IPS DF 6.9 (cell line): ENCODE measurements around the gene GFAP.

Experiments used
- DNase-seq: peaks from one replicate; pipeline ENCODE4 v3.0.0-alpha.2; 2013; ENCODE audit warnings: low read depth, low spot score
- H3K27ac ChIP-seq: one replicate; pipeline ENCODE4 v1.5.1; 2013; ENCODE audit warnings: low read length, control low read depth
- H3K27me3 ChIP-seq: 2 replicates; pipeline ENCODE4 v1.6.1; 2013; ENCODE audit warnings: mild to moderate bottlenecking, low read length; ENCODE audit not compliant: control insufficient read depth, insufficient read depth
- H3K36me3 ChIP-seq: 2 replicates; pipeline ENCODE4 v1.6.1; 2013; ENCODE audit warnings: low read length; ENCODE audit not compliant: control insufficient read depth, insufficient read depth
- H3K4me1 ChIP-seq: 2 replicates; pipeline ENCODE4 v1.6.1; 2013; ENCODE audit warnings: low read length; ENCODE audit not compliant: control insufficient read depth, insufficient read depth
- H3K4me3 ChIP-seq: 2 replicates; pipeline ENCODE4 v1.5.1; 2013; ENCODE audit warnings: mild to moderate bottlenecking, low read length
- H3K9me3 ChIP-seq: 2 replicates; pipeline ENCODE4 v1.6.1; 2013; ENCODE audit warnings: low read length, inconsistent platforms; ENCODE audit not compliant: control insufficient read depth, insufficient read depth
- WGBS: extraction: QIAGEN DNeasy Blood & Tissue Kit; methylation state at CpG from one replicate; pipeline ENCODE4 v1.1.7; 2013; ENCODE audit warnings: mixed read lengths, missing lambda C conversion rate; ENCODE audit not compliant: insufficient read length, insufficient coverage; 5-methylcytosine and 5-hydroxymethylcytosine counted together

Gene GFAP

DNA sequence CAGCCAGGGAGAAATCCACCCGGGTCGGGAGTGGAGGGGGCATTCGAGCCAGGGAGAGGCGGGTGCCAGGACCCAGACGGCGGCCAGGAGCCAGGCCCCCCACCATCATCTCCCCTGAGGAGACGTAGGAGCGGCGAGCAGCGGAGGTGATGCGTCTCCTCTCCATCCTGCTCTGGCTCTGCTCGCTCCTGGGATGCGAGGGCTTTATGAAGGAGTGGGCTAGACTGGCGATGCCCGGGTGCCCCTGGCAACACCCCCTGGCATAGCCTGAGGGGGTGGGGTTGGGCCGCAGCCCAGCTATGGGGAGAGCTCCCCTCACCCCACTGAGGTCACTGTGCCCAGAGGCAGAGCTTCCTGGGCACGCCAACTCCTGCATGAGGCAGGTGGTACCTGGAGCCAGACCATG lies at the start of gene GFAP:
Gene GFAP (minus strand): TSS at position 180 of the 406 bp plus-strand sequence. CDS start 14 bp downstream, at position 166.
- Histone ChIP-seq H3K4me1 (0 out of 2 replicates have a peak, but pooled peaks cover 2% of the 10 kb centered on the region), H3K27ac (no peak within 1 kb of the TSS), H3K4me3 (no peak within 1 kb of the TSS), H3K27me3 (0 out of 2 replicates have a peak, but pooled peaks cover 3% of the 10 kb centered on the region), H3K9me3 (no peaks in the 10 kb centered on the region), H3K36me3 (no peaks in the 10 kb centered on the region)
- no CpG with 5 or more reads among the region's 17 CpGs for WGBS
- no peak for DNase-seq

DNA sequence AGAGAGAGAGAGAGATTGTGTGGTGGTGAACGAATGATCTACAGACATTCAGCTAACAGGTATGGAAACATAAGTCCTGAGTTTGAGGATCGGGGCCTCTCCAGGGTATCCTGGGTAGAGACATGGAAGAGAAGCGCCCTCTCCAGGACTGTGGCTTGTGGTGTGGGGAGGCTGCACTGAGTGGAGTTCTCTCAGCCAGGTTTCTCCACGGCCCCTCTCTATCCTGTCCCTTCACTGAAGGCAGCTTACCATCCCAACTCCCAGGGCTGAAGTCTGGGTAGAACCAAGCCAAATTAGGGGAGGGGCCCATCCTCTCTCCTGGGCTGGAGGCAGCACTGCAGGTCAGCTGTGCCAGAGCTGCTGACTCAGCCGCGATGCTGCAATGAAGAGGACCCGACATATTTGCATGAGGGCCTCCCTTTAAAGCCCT lies 46.6 kb upstream of the GFAP start:
- no peaks in the 10 kb centered on the region for H3K9me3 ChIP-seq
- no peak overlapping the region for H3K27ac ChIP-seq
- no CpG with 5 or more reads among the region's 7 CpGs for WGBS
- no peak overlapping the region for H3K4me3 ChIP-seq
- peaks cover 15% of the 10 kb centered on the region for H3K27me3 ChIP-seq
- DNase-seq, result no peak
- no peaks in the 10 kb centered on the region for H3K36me3 ChIP-seq
- H3K4me1 ChIP-seq, result peaks cover 3% of the 10 kb centered on the region; the same call in 1 of the 2 replicates

DNA sequence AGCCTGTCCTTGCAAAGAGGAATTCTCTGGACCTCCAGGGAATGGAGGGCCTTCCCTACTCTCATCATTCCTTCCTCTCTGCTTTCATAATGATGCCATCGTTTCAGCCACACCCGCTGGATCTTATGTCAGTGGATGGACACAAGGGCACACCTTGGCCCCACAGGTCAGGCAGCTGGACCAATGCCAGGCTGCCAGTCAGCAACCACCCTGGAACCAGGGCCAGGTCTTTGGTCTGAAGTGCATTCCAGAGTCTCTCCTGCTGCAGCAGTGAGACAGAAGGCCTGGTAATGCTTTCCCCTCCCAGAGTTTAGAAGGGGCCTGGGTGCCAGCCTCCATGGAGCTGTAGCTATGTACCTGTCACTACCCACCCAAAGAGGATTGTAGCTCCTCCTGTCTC lies 45.4 kb upstream of the GFAP start:
- Histone ChIP-seq H3K36me3 (no peaks in the 10 kb centered on the region), H3K27me3 (peaks cover 3% of the 10 kb centered on the region), H3K4me3 (no peak overlapping the region), H3K4me1 (peaks cover 3% of the 10 kb centered on the region; the same call in 1 of the 2 replicates), H3K27ac (no peak overlapping the region), H3K9me3 (no peaks in the 10 kb centered on the region)
- DNase-seq, result no peak
- no CpG with 5 or more reads among the region's 2 CpGs for WGBS

DNA sequence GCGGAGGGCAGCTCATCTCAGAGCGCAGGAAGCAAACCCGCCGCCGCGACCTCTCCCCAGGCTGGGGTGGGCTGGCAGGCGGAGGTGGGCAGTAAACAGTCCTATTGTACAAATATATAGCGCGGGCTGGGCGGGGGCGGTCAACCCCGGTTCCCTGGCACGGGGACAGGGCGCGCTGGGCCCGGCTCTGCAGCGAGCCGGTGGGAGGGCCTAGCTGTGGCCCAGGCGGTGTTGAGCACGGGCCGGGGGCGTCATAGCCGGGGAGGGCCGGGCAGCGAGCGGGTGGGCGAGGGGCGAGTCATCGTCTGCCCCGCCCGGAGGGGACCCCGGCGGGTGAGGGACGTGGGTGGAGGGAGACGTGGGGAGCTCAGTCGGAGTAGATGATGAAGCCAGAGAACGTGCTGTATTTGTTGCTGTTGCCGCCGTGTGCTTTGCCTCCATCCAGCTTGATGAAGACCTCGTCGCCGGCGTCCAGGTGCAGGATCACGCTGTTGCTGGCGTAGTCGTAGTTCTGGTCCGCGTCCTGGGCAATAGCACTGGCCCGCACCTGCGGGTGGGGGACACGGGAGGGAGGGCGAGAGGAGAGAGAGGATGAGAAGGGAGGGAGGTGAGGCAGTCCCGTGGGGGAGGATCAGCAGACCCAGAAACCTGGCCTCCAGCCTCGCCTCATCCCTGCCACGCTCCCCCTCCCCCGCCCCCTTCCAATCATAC lies 44.7 kb upstream of the GFAP start:
- Histone ChIP-seq H3K27me3 (no peaks in the 10 kb centered on the region), H3K27ac (no peak overlapping the region), H3K36me3 (no peaks in the 10 kb centered on the region), H3K4me3 (peak overlapping the region; percentile 5; the same call in 1 of the 2 replicates), H3K4me1 (peaks cover 3% of the 10 kb centered on the region; the same call in 1 of the 2 replicates), H3K9me3 (no peaks in the 10 kb centered on the region)
- no CpG with 5 or more reads among the region's 56 CpGs for WGBS
- no peak for DNase-seq

DNA sequence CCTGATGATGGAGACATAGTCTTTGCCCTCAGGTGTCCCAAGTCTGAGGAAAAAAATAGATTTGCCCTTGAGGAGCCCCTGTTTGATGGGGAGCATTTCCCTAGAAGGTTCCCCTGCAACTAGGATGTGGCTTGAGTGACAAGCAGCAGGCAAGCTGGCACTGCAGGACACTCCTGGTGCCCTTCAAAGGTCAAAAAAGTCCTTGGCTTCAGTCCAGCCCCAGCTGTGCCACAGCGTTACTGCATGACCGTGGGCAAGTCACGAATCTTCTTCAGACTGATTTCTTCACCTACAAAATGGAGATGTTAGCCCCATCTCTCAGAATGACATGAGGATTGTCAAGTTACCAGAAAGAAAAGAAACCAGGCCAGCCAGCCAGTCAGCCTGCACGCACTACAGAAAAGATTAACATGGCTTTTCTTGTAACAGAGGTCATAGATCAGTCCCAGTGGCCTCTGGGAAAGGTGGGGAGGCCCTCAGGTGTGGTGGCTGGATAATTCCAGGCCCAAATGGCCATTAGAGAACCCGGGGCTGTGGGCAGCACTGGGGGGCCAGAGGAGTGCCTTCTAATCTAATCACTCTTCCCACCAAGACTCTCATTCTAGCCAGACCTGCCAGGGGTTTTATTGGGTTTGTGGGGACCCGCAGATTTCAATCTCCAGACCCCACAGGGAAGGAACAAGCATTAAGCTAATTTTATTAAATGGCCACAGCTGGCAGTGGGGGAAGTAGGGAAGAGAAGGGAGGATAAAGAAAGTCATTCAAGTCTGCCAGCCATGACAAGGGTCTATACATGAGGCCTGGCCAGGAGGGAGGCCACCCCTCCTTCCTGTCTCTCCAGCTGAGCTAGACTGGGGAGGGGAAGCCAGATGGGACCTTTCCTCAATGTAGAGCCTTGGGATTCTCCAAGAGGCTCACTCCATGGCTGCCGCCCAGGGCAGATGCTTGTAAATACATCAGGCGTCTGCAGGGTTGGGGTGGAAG lies 42.0 kb upstream of the GFAP start:
- no peaks in the 10 kb centered on the region for H3K36me3 ChIP-seq
- H3K27ac ChIP-seq, result no peak overlapping the region
- H3K27me3 ChIP-seq, result no peaks in the 10 kb centered on the region
- no peaks in the 10 kb centered on the region for H3K9me3 ChIP-seq
- H3K4me1 ChIP-seq, result peaks cover 3% of the 10 kb centered on the region; the same call in 1 of the 2 replicates
- WGBS, result no CpG with 5 or more reads among the region's 8 CpGs
- no peak for DNase-seq
- H3K4me3 ChIP-seq, result no peak overlapping the region

DNA sequence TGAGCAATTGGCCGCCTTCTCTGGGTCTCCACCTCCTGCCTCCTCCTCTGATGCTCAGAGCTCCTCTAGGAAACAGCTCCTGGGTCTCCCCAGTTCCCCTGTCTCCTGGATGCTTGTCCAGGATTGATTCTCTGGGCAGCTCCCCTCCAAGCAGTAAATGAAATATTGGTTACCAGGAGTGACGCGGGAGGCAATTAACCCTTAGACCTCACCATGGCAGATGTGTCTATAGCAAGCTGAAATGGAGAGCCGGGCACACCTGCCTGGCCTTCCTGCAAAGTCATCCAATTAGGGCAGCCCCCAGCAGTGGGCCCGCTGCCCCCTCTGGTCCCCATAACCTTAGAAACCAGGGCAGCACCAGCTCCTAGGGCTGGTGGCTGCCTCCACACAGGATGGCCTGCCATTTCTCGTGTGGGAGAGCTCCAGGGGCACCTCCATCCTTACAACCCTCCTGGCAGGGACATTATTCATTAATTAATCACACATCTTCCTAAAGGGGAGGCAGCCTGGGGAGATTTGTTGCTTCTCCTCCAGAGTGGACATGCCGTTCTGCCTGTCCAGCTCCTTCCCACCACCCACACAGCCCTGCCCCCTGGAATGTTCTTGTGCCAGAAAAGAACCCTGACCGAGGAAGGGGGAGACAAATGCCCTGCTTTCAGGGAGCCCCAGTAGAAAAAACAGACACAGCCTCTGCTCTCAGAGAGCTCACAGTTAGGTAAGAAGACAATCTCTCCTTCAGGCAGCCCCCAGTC lies 40.5 kb upstream of the GFAP start:
- WGBS, result no CpG with 5 or more reads among the region's 8 CpGs
- H3K9me3 ChIP-seq, result no peaks in the 10 kb centered on the region
- H3K36me3 ChIP-seq, result no peaks in the 10 kb centered on the region
- peaks cover 3% of the 10 kb centered on the region; the same call in 1 of the 2 replicates for H3K4me1 ChIP-seq
- no peak overlapping the region for H3K4me3 ChIP-seq
- H3K27me3 ChIP-seq, result no peaks in the 10 kb centered on the region
- no peak for DNase-seq
- H3K27ac ChIP-seq, result no peak overlapping the region

DNA sequence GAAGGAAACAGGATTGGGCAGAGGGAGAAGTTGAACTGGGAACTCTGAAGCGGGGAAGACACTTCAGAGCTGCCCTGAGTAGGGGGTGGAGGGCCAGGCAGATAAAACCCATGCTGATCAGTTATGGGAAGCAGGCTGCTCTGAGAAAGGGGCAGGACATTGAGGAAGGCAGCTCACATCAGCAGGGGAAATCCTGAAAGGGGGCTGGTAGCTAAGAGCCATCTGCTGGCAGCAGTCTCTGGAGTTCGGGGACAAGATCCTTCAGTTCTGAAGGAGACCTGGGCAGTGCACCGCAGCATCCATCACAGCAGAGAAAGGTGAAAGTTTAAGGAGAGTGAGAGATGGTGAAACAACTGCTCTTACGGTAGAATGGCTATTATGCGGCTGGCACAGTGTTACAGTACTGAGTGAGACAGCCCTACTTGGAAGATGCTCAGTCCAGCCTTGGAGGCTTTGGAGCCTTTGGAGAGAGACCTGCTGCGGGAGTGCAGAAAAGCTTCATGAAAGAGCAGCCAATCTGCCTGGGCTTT lies 37.7 kb upstream of the GFAP start:
- no peaks in the 10 kb centered on the region for H3K27me3 ChIP-seq
- no peak for DNase-seq
- no CpG with 5 or more reads among the region's 6 CpGs for WGBS
- no peaks in the 10 kb centered on the region for H3K4me1 ChIP-seq
- H3K27ac ChIP-seq, result no peak overlapping the region
- no peaks in the 10 kb centered on the region for H3K9me3 ChIP-seq
- no peaks in the 10 kb centered on the region for H3K36me3 ChIP-seq
- H3K4me3 ChIP-seq, result no peak overlapping the region

DNA sequence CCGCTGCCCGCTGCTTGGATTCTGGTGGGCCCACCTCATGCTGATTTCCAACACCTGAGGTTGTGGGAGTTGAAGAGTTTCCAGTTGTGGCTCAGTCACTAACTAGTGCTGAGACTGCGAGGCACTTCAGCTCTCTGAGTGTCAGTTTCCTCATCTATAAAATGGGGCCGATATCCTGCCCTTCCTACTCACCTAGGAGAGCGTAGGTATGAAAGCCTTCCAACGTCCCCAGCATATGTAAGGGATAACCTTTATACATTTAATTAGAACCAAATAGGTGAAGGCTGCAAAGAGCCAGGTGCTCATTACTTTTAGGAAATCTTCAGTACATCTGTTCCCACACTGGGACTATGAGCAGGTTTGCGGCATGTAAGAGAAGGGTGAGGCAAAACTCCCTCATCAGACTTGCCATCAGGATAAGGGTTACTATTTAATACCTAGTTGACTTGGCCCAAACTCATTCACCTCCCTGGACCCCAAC lies 33.1 kb upstream of the GFAP start:
- DNase-seq, result no peak
- no CpG with 5 or more reads among the region's 7 CpGs for WGBS
- Histone ChIP-seq H3K27me3 (no peaks in the 10 kb centered on the region), H3K4me3 (no peak overlapping the region; the same call in 1 of the 2 replicates), H3K9me3 (no peaks in the 10 kb centered on the region), H3K36me3 (no peaks in the 10 kb centered on the region), H3K27ac (no peak overlapping the region), H3K4me1 (no peaks in the 10 kb centered on the region)

DNA sequence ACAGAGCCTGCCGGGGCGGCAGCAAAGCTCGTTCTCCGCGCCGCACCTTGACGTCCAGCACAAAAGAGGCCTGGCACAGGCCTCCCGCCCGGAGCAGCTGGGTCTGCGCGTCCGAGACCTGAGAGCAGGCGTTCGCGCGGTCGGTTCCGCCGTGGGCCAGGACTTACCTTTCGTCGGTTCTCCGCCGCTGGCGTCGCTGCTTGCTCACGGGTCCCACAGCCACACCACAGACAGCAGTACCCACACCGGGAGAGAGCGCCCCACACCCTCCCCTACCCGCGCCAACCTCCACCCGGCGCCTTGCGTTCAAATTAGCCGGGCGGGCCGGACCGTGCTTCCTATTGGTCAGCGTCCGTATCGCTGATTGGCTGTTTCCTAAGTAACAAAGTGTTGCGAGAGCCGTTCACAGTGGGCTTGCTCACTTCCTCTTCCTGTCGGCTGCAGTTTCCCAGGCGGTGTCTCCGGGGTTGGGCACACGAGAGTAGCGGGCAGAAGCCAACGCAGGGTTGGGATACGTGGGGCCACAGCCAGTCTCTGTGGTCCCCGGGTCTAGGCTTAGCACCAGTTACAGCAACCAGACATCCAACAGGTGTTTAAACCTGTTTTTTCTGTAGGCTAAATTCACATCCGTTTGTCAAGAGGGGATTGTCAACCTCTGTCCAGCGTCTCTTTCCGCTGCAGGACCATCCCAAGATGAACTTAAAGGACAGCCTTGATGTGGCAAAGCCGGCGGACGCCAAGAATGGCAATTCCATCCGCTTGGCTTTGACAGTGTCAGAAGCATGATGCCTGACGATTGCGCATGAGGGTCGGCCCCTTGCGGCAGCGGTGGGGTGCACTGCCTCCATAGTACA lies 32.4 kb upstream of the GFAP start, which contains the start of gene KIF18B:
Gene KIF18B (minus strand): TSS at position 313 of the 854 bp plus-strand sequence. CDS start 11,429 bp downstream, outside the sequence.
- no peaks in the 10 kb centered on the region for H3K9me3 ChIP-seq
- no peaks in the 10 kb centered on the region for H3K36me3 ChIP-seq
- H3K27me3 ChIP-seq, result no peaks in the 10 kb centered on the region
- no peaks in the 10 kb centered on the region for H3K4me1 ChIP-seq
- no CpG with 5 or more reads among the region's 62 CpGs for WGBS
- H3K27ac ChIP-seq, result no peak within 1 kb of the TSS
- peak within 1 kb of the TSS; percentile 97 for H3K4me3 ChIP-seq
- DNase-seq, result peak; percentile 91
